Left cardiac atrium (tissue), 4 donors: ENCODE results near the gene TRIM32. TPM values are rescaled to one million over a fixed set of nuclear protein-coding genes. Genes with fewer than 3 reads are reported as not detected.

Source experiments
- ATAC-seq, 2 donors: fragments of 200-7000 bp; cut with Tn5 transposase; one replicate each; pipeline ENCODE4 v1.9.1; 2020; ENCODE audit warnings: mild to moderate bottlenecking in 2 of 2, moderate library complexity in 2 of 2
- DNase-seq: peaks from one replicate; pipeline ENCODE4 v3.0.0-alpha.2; 2020
- intact Hi-C, 2 donors: fragments of 100-400 bp; cut with DNase I; formaldehyde crosslinking; loops; one replicate each; pipeline versions ENCODE4 v1.14.1 to v1.15.1; 2022 to 2023
- total RNA-seq, 2 donors: library from RNA; stranded (reverse); fragmentation: NEBNext Ultra II Directional; extraction: Animal tissue kit (Norgen Biotek cat#: 25700); gene quantifications; one replicate each; pipeline ENCODE4 v1.2.1, GENCODE V29; 2021
- donor health status: DM: no; HTN: yes; CAD: no.
- donor health status: DM: no; HTN: yes; CAD: no; lungs with severe emphysema.
- donor health status: DM: yes; HTN: yes; CAD: no.
- donor health status: Dilated cardiomyopathy.

The TRIM32 gene
- total RNA-seq, 2 donors from 2014 or later, result 14.5 to 18.7 TPM

DNA sequence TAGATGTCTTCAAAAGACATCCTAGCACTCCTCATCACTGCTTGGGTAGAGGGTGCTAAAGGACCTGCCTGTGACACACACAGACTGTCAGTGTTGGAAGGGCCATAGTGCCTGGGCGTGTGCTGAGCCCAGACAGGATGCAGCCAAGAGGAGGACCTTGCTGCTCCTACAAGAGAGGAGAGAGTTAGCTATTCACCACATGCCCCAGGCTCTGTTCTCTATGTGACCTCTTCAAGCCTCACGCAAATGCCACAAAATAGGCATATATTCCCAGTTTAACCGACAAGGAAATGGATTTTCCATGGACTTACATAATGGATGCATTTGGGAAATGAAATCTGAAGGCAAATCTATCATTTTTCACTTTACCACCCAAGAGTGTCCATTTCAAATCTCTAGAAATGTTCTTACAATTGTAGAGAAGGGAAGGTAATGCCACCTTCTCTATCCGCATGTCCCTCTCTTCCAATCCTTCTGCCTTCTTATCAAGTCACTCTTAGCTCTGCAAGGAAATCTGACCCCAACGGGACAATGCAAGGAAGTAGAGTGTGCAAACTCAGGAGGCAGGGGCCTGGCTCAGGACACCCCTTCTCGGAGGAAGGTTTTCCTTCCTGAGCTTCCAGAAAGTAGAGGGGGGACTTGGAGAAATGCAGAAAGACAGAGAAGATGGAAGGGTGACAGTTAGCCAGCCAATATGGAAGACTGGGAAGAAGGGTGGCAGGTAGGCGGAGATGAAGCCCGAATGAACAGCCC lies 49.5 kb downstream of the TRIM32 start:
- intact Hi-C loops, result loop anchor here (1.0 to 5.0 kb wide), 2 partner anchors 124 to 126 kb away; no protein-coding TSS in a partner anchor
- ATAC-seq (no peak), DNase-seq (no peak)

DNA sequence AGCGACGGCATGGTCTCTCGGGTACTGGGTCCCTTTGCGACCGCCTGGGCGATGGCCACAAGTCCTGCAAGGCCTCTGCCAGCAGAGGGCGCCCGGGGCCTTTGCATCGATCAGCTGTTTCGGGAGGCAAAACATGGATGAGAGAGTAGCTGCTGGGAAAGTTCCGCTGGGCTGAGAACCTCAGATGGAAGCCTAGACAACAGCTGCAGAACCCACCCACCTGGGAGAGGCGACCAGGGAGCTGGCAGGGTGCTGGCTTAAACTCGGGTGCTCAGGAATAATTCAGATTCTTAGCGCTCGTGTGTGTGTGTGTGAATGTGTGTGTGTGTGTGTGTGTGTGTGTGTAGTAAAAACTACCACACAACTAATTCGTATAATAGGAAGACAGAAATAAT lies 50.0 kb downstream of the TRIM32 start:
- intact Hi-C loops, result loop anchor here (1.0 to 5.0 kb wide), 2 partner anchors 123 to 125 kb away; no protein-coding TSS in a partner anchor
- DNase-seq (peak; percentile 83), ATAC-seq (peak; percentile 87 to 89)

DNA sequence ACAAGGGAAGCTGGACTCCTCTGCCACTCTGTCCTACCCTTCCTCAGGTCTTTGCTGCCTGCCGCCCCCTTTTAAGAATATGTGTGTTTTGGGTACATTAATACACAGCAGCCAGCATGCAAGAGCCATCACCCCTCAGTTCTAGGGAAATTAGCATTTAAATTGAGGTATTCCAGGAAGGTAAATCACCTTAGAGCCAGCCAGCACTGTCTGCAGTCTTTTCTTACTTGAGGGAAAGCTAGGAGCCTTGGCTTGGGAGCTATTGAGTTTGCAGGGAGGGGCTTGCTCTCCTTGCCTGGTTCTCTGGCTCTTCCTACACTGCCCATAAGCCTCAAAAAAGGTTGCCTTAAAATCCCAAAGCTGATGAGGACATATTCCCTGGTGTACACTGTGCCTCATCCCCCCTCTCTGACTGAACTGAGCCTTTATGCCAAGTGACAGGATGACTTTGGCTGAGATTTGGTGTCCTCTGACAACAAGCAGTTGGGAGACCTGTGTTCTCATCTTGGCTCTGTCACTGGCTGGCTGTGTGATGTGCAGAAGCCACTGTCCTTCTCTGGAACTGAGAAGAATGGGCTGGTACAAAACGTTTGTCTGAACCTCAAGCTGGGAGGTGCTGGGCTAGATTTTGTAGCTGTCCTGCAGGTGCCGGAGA lies 54.1 kb downstream of the TRIM32 start:
- DNase-seq (no peak), ATAC-seq (no peak)
- intact Hi-C loops, result no loop called here

DNA sequence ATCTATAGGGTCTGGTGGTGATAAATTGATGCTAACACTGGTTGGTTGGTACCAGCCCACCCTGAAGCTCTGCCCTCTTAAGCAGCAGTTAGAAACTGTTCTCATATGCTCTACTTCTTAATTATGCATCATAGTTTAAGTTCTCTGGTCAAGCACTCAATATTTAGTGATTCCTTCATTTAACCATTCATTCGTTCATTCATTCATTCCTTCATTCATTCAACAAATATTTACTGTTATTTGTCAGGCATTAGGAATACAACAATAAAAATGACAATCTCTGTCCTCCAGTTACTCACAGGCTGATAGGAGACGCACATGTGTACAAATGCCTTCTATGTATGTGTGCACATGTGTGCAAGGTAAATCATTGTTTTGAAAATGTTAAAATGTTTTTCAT lies 54.6 kb downstream of the TRIM32 start:
- intact Hi-C loops, result no loop called here
- DNase-seq (no peak), ATAC-seq (no peak)

DNA sequence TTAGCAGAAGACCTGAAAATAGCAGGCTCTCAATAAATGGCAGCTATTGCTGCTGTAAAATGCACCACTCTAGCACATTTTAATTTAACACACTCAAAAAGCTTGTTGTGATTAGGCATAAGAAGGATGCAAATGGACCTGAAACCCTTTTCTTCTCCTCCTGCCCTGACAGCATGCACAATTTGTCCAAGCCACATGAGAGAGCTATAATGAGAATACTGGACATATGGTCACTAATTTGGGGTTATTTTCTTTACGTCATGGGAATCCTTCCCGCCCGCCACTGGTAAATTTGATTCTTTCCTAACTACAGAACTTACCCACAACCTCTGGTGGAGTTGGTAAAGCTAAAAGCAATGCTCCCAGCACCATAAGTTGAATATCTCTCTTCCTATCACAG lies 62.1 kb downstream of the TRIM32 start:
- ATAC-seq (no peak), DNase-seq (no peak)
- intact Hi-C loops, result no loop called here

DNA sequence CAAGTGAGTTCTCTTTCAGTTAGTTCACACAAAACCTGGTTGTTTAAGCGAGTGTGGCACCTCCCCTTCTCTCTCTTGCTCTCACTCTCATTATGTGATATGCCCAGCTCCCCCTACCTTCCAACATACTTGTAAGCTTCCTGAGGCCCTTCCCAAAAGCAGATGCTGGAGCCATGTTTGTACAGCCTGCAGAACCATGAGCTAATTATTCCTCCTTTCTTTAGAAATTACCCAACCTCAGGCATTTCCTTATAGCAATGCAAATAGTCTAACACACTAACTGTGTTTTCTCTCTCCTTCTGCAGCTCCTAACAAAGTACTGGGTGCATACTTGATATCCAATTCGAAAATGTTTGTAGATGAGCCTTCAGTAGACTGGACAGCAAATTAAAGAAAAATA lies 62.7 kb downstream of the TRIM32 start:
- DNase-seq, result no peak
- intact Hi-C loops, result no loop called here
- no peak for ATAC-seq

DNA sequence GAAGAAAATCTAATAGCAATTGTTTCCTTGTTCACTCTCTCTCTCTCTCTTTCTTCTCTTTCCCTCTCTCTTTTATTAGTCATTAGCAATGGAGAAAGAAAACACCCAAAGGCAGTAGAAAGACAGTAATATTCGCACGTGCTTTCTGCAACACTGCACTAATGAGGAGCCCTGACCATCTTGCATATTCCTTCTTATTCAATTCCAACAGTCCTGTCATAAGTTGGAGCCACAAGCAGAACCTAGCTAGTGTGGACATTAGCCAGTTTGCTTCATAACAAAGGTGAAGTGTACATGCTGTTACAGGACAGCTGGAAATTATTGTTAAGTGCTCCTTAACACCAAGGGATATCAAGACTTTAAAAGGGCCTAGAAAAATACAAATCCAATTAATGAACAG lies 63.4 kb downstream of the TRIM32 start:
- ATAC-seq (no peak), DNase-seq (no peak)
- intact Hi-C loops, result no loop called here
